Fibroblast of lung (primary cell): ENCODE results near the gene IFIT2. TPM values are rescaled to one million over a fixed set of nuclear protein-coding genes. Genes with fewer than 3 reads are reported as not detected.

ENCODE experiments used
- DNase-seq, 2 donors: peaks; one replicate each; pipeline versions ENCODE4 v3.0.0 to v3.0.0-alpha.2; 2010; ENCODE audit warnings: low read depth in 2 of 2
- H2AFZ ChIP-seq: 2 replicates; pipeline ENCODE4 v1.5.1; 2012; ENCODE audit warnings: low read length, control low read depth, inconsistent platforms
- H3K27ac ChIP-seq: 2 replicates; pipeline ENCODE4 v1.5.1; 2011; ENCODE audit warnings: low read length, control low read depth; ENCODE audit not compliant: insufficient read depth
- H3K27me3 ChIP-seq: 2 replicates; pipeline ENCODE4 v1.5.1; 2011; ENCODE audit warnings: mild to moderate bottlenecking, low read length; ENCODE audit not compliant: control insufficient read depth, insufficient read depth
- H3K36me3 ChIP-seq: 2 replicates; pipeline ENCODE4 v1.5.1; 2011; ENCODE audit warnings: low read length; ENCODE audit not compliant: control insufficient read depth, insufficient read depth
- H3K4me1 ChIP-seq: 2 replicates; pipeline ENCODE4 v1.5.1; 2011; ENCODE audit warnings: low read length; ENCODE audit not compliant: control insufficient read depth, insufficient read depth; ENCODE audit errors: extremely low read depth
- H3K4me2 ChIP-seq: 2 replicates; pipeline ENCODE4 v1.5.1; 2011; ENCODE audit warnings: low read length, control low read depth; ENCODE audit not compliant: insufficient read depth; ENCODE audit errors: extremely low read depth
- H3K4me3 ChIP-seq, 4 experiments: fragments of 200-600 bp in 1 of 4; sonication (generic) in 1 of 4; replicated peaks in 1 of 4; 2 replicates each; pipeline ENCODE4 v1.5.1; 2011 to 2016; ENCODE audit warnings: low read length in 4 of 4, low read depth in 3 of 4, mild to moderate bottlenecking in 3 of 4, control low read depth in 2 of 4, inconsistent platforms in 1 of 4, mixed read lengths in 1 of 4; ENCODE audit not compliant: insufficient read depth in 1 of 4; ENCODE audit errors: control extremely low read depth in 1 of 4
- H3K79me2 ChIP-seq: 2 replicates; pipeline ENCODE4 v1.5.1; 2012; ENCODE audit warnings: mild to moderate bottlenecking, low read length, inconsistent platforms; ENCODE audit not compliant: control insufficient read depth, insufficient read depth
- H3K9ac ChIP-seq: 2 replicates; pipeline ENCODE4 v1.5.1; 2011; ENCODE audit warnings: mild to moderate bottlenecking, low read length, control low read depth; ENCODE audit not compliant: insufficient read depth
- H3K9me3 ChIP-seq: 2 replicates; pipeline ENCODE4 v1.5.1; 2012; ENCODE audit warnings: low read depth, low read length; ENCODE audit not compliant: control insufficient read depth, insufficient read depth
- H4K20me1 ChIP-seq: 2 replicates; pipeline ENCODE4 v1.5.1; 2011; ENCODE audit warnings: low read length; ENCODE audit not compliant: control insufficient read depth, insufficient read depth; ENCODE audit errors: extremely low read depth
- EZH2 ChIP-seq: IDR thresholded peaks from 2 replicates; pipeline ENCODE4 v1.5.1; 2012; ENCODE audit warnings: low read length, control low read depth, mild to moderate bottlenecking; ENCODE audit errors: missing control alignments
- polyA plus RNA-seq, 2 donors: library from polyadenylated mRNA; depleted of rRNA in 1 of 2; stranded (reverse) in 1 of 2; unstranded in 1 of 2; fragments of >200 nt; gene quantifications; 2 replicates each; pipeline ENCODE4 v1.2.1, GENCODE V29; 2011 to 2012; ENCODE audit warnings: missing spikeins in 1 of 2
- total RNA-seq: library from RNA; depleted of rRNA; stranded (reverse); fragments of >200 nt; gene quantifications from 2 replicates; pipeline ENCODE4 v1.2.1, GENCODE V29; 2014
- TF ChIP-seq, protein P1 (sequence below), 2 donors: IDR thresholded peaks in 1 of 2; conservative IDR thresholded peaks in 1 of 2; 1 replicate in 1 of 2; 2 replicates in 1 of 2; pipeline ENCODE4 v1.5.1; 2011 to 2012; ENCODE audit warnings: low read length in 2 of 2, control low read depth in 1 of 2, inconsistent platforms in 1 of 2, low read depth in 1 of 2, mild to moderate bottlenecking in 1 of 2

The IFIT2 gene
- total and polyA plus RNA-seq, 2 donors (not counting 1 experiment from before 2014, with no cell fraction given), result 12.1 to 21.6 TPM

DNA sequence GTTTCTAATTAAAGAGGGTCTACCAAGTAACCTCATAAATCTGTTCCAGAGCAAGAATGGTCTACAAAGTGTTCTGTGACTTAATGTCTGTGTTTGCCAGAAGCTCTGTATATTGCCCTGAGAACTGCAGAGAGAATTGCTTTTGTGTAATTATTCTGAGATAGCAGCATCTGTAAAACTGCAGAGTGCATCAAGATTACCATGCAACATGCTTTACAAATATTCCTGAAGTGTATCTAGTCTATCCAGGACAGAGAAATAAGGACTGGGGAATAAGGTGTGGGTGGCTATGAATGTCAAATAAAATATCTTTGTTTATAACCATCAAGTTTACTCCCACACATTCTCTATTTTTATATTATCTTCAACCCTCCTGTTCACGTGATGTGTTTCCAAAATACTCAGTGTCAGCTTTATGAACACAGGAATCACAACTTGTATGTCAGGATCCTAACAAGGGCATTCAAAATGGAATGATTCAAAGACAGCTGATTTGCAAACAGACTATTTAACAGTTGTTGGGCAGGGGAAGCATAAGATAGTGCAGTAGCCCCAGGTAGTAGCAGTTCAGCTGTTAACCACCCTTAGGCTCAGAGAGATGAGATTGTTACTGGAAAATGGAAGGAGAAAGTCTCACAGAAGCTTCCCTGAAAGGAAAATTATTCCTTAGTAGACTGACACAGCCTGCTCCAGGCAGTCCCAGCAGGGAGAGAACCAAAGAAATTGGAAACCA, 35.0 kb upstream of the IFIT2 start:
- Histone ChIP-seq H3K9me3 (no peaks in the 10 kb centered on the region), H3K36me3 (no peaks in the 10 kb centered on the region), H3K4me2 (no peak overlapping the region), H2AFZ (no peak overlapping the region), H3K9ac (no peak overlapping the region), H3K4me1 (peaks cover 4% of the 10 kb centered on the region), H4K20me1 (no peaks in the 10 kb centered on the region), H3K4me3 (no peak overlapping the region), H3K27ac (no peak overlapping the region), H3K79me2 (no peaks in the 10 kb centered on the region), H3K27me3 (no peaks in the 10 kb centered on the region)
- no peak for TF ChIP-seq EZH2
- TF ChIP-seq, protein P1, sequence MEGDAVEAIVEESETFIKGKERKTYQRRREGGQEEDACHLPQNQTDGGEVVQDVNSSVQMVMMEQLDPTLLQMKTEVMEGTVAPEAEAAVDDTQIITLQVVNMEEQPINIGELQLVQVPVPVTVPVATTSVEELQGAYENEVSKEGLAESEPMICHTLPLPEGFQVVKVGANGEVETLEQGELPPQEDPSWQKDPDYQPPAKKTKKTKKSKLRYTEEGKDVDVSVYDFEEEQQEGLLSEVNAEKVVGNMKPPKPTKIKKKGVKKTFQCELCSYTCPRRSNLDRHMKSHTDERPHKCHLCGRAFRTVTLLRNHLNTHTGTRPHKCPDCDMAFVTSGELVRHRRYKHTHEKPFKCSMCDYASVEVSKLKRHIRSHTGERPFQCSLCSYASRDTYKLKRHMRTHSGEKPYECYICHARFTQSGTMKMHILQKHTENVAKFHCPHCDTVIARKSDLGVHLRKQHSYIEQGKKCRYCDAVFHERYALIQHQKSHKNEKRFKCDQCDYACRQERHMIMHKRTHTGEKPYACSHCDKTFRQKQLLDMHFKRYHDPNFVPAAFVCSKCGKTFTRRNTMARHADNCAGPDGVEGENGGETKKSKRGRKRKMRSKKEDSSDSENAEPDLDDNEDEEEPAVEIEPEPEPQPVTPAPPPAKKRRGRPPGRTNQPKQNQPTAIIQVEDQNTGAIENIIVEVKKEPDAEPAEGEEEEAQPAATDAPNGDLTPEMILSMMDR (conservative IDR thresholded peaks at IDR 0.05 in 1 of 2, IDR thresholded peaks at IDR 0.05 in 1 of 2; ENCODE audit: low read depth in 1 of 2, low read length in 2 of 2), result no peak
- DNase-seq, result no peak

DNA sequence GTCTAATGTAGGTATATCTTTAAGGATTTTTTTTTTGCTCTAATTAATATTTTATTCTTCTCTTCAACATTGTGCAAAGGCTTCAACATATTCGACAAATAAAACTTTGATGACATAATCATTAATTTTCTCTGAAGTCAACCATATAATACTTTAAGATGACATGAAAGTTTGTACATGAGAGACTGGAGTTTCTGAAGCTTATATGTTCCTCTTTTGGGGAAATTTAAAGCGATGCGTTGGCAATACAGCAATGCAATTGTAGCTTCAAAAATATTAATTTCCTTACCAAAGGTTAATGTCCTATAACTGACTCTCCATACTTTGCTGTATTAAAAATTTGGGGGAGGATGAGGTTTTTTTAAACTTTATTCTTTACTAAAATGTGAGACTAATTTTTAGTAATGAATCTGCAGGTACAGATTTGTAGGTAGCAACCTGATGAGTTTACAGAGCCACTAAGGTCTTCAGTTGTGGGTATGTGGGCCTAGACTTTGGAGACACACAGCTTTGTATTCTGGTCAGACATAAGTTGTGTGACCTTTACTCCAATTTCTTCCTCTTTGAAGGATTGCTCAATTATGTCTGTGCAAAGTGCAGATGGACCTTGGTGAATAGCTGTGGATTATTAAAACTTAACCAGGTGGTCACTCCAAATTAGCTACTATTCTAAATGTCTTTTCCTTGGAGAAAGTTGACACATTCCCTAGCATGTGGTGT, 32.3 kb upstream of the IFIT2 start:
- no peaks in the 10 kb centered on the region for H3K27me3 ChIP-seq
- no peaks in the 10 kb centered on the region for H4K20me1 ChIP-seq
- H3K4me2 ChIP-seq, result no peak overlapping the region
- no peak overlapping the region for H2AFZ ChIP-seq
- H3K36me3 ChIP-seq, result no peaks in the 10 kb centered on the region
- no peak overlapping the region for H3K4me3 ChIP-seq
- peak in 1 of 2 donors; percentile 37 for DNase-seq
- H3K79me2 ChIP-seq, result no peaks in the 10 kb centered on the region
- TF ChIP-seq, protein P1 (conservative IDR thresholded peaks at IDR 0.05 in 1 of 2, IDR thresholded peaks at IDR 0.05 in 1 of 2; ENCODE audit: low read depth in 1 of 2, low read length in 2 of 2), result no peak
- no peak for TF ChIP-seq EZH2
- no peaks in the 10 kb centered on the region for H3K9me3 ChIP-seq
- peaks cover 4% of the 10 kb centered on the region for H3K4me1 ChIP-seq
- no peak overlapping the region for H3K27ac ChIP-seq
- H3K9ac ChIP-seq, result no peak overlapping the region

DNA sequence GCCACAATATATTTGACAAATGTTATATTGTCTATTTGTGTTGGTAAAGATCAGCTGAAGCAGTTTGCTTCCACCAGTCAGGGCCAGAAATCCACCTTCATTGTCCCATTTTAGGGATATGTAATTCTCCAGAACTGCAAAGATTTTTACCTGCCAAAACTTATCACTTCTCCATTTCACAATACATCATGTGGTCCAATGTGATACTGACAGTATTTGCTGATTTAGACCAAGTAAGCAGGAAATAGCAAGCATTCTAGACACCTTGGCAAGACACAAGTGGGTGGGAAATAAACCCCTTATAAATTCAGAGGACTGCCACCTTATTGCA, 31.7 kb upstream of the IFIT2 start:
- no peaks in the 10 kb centered on the region for H3K27me3 ChIP-seq
- TF ChIP-seq EZH2, result no peak
- TF ChIP-seq, protein P1 (conservative IDR thresholded peaks at IDR 0.05 in 1 of 2, IDR thresholded peaks at IDR 0.05 in 1 of 2; ENCODE audit: low read depth in 1 of 2, low read length in 2 of 2), result no peak
- no peak for DNase-seq

More for the DNA sequence above, 31.7 kb upstream of the IFIT2 start:
- H3K79me2 ChIP-seq, result no peaks in the 10 kb centered on the region
- no peak overlapping the region for H3K4me3 ChIP-seq
- no peaks in the 10 kb centered on the region for H3K9me3 ChIP-seq
- no peak overlapping the region for H3K4me2 ChIP-seq
- H3K27ac ChIP-seq, result no peak overlapping the region
- peaks cover 7% of the 10 kb centered on the region for H3K4me1 ChIP-seq
- H3K9ac ChIP-seq, result no peak overlapping the region
- no peak overlapping the region for H2AFZ ChIP-seq
- no peaks in the 10 kb centered on the region for H3K36me3 ChIP-seq
- H4K20me1 ChIP-seq, result no peaks in the 10 kb centered on the region
